Activated CD4-positive, alpha-beta T cell treated with anti-CD3 and anti-CD28 coated beads, Interleukin-2, amount 10 ng/mL, durations not matched to agents 7 days and 5 days (primary cell): ENCODE measurements around the gene VEGFB. TPM values are rescaled to one million over a fixed set of nuclear protein-coding genes. Genes with fewer than 3 reads are reported as not detected.

Experiments
- CTCF ChIA-PET: fragments of 350-600 bp; sonication (Branson Sonifier 250); formaldehyde crosslinking; loops from one replicate; lab custom pipeline; 2021; ENCODE audit warnings: antibody characterized with exemption; lab: Charles Lee
- POLR2A ChIA-PET: fragments of 350-600 bp; sonication (Branson Sonifier 250); formaldehyde crosslinking; loops from one replicate; lab custom pipeline; 2021; ENCODE audit warnings: antibody characterized with exemption; lab: Charles Lee
- DNase-seq: peaks from one replicate; pipeline ENCODE4 v3.0.0-alpha.2; 2020
- H3K27ac Mint-ChIP-seq: one replicate; pipeline ENCODE4 v1.8.0; 2021; ENCODE audit warnings: mild to moderate bottlenecking, moderate library complexity, mixed read lengths
- H3K27me3 Mint-ChIP-seq: one replicate; pipeline ENCODE4 v1.8.0; 2021; ENCODE audit warnings: mixed read lengths
- H3K36me3 Mint-ChIP-seq: one replicate; pipeline ENCODE4 v1.8.0; 2021; ENCODE audit warnings: low read depth, mixed read lengths
- H3K4me1 Mint-ChIP-seq: one replicate; pipeline ENCODE4 v1.8.0; 2021; ENCODE audit warnings: mixed read lengths
- H3K4me3 Mint-ChIP-seq: one replicate; pipeline ENCODE4 v1.8.0; 2021; ENCODE audit warnings: mild to moderate bottlenecking, moderate library complexity, mixed read lengths
- H3K9me3 Mint-ChIP-seq: one replicate; pipeline ENCODE4 v1.8.0; 2021; ENCODE audit warnings: mixed read lengths
- total RNA-seq, 2 experiments: library from RNA; stranded (reverse); gene quantifications; one replicate each; pipeline ENCODE4 v1.2.3, GENCODE V29; 2021

Gene VEGFB
- total RNA-seq, 2 experiments from 2014 or later = 51.1 to 60.3 TPM

- Mint-ChIP-seq H3K4me3 (peak within 1 kb of the TSS; percentile 82), H3K36me3 (no peaks in the 10 kb centered on the region), H3K27me3 (no peaks in the 10 kb centered on the region), H3K27ac (peak within 1 kb of the TSS; percentile 62), H3K4me1 (peaks cover 25% of the 10 kb centered on the region), H3K9me3 (no peaks in the 10 kb centered on the region)
- ChIA-PET POLR2A (interaction anchor here (0.6 kb wide), 1 partner anchor 35 kb away, joined by 3 read pairs; the partner anchor contains the start of gene GPR137), CTCF (interaction anchor here (0.6 to 11.3 kb wide), 18 partner anchors 8 to 106 kb away, joined by 3 to 162 read pairs (median 7); partner anchors contain the start of genes BAD, CATSPERZ, FKBP2 and PRDX5)
- peak; percentile 62 for DNase-seq
These were observed 16.8 kb downstream of the VEGFB start, which contains the start of gene PLCB3 for GRCh38 chr11:64251016-64251752. Gene PLCB3, plus strand, starts transcription at chr11:64251530. Its CDS starts 120 bp downstream, at chr11:64251650.

GRCh38 chr11:64251753-64252002 lies 17.3 kb downstream of the VEGFB start:
- Mint-ChIP-seq H3K9me3 (no peaks in the 10 kb centered on the region), H3K4me3 (peak overlapping the region; percentile 82), H3K27ac (peak overlapping the region; percentile 62), H3K27me3 (no peaks in the 10 kb centered on the region), H3K36me3 (no peaks in the 10 kb centered on the region), H3K4me1 (peaks cover 25% of the 10 kb centered on the region)
- POLR2A ChIA-PET = no interaction called here
- CTCF ChIA-PET = interaction anchor here (1.0 to 11.3 kb wide), 13 partner anchors 9 to 105 kb away, joined by 3 to 162 read pairs (median 8); partner anchors contain the start of genes BAD, CATSPERZ, FKBP2 and PRDX5
- DNase-seq = no peak

DNA sequence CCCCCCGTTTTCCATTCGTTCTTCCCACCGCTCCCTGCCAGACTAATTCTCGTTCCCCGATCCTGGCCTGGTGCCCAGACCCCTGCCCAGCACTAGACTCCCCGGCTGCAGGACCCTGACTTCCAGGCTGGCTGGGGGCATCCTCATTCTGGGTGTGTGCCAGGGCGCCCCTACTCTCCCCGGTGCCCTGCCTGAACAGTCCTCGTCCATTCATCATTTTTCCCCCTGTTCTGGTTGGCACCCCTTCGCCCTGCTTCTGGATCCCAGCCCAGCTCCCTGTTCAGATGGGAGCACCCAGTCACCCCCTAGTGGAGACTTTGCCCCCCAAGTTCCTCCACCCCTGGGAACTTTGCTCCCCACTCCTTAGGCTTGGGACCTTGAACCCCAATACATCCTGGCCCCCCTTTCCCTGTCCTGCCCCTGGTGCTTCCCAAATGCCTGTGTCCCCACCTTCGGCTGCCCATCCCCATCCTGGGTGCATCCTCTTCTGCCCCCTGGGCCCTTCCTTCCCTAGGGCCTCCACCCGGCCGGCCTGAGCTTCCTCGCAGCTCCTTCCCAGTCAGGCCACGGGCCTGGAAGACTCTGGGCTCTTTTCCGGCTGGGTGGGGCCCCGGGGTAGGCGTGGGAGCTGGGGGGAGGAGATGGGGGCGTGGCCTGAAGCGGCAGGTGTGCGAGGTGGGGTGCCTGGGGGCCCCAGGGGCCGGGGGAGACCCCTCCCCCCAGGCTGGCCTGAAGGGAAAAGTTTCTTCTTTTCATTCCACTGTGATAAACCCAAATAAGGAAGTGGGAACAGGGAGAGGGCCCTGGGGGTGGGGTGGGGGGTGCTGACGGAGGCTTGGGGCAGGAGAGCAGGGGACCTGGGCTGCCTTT lies 17.9 kb downstream of the VEGFB start:
- peak overlapping the region; percentile 82 for H3K4me3 Mint-ChIP-seq
- H3K27ac Mint-ChIP-seq = peak overlapping the region; percentile 62
- H3K4me1 Mint-ChIP-seq = peaks cover 21% of the 10 kb centered on the region
- H3K27me3 Mint-ChIP-seq = no peaks in the 10 kb centered on the region
- H3K36me3 Mint-ChIP-seq = no peaks in the 10 kb centered on the region
- no peak for DNase-seq
- ChIA-PET CTCF (interaction anchor here (0.6 to 11.3 kb wide), 13 partner anchors 9 to 1861 kb away, joined by 3 to 162 read pairs (median 7); partner anchors contain the start of genes CATSPERZ, FKBP2, PRDX5 and TRMT112), POLR2A (no interaction called here)
- H3K9me3 Mint-ChIP-seq = no peaks in the 10 kb centered on the region

- no peak for DNase-seq
- Mint-ChIP-seq H3K27me3 (no peaks in the 10 kb centered on the region), H3K4me3 (peak overlapping the region; percentile 3), H3K27ac (no peak overlapping the region), H3K36me3 (no peaks in the 10 kb centered on the region), H3K9me3 (no peaks in the 10 kb centered on the region), H3K4me1 (peaks cover 17% of the 10 kb centered on the region)
- CTCF ChIA-PET = interaction anchor here (1.0 to 11.3 kb wide), 6 partner anchors 10 to 46 kb away, joined by 3 to 162 read pairs (median 12); partner anchors contain the start of gene FERMT3
- POLR2A ChIA-PET = no interaction called here
These were observed 18.7 kb downstream of the VEGFB start for GRCh38 chr11:64253043-64253442.

- Mint-ChIP-seq H3K36me3 (no peaks in the 10 kb centered on the region), H3K4me1 (peaks cover 16% of the 10 kb centered on the region), H3K27ac (no peak overlapping the region), H3K27me3 (no peaks in the 10 kb centered on the region), H3K9me3 (no peaks in the 10 kb centered on the region), H3K4me3 (peak overlapping the region; percentile 3)
- DNase-seq = no peak
- POLR2A ChIA-PET = interaction anchor here (0.7 kb wide), 1 partner anchor 30 kb away, joined by 3 read pairs; no protein-coding TSS in a partner anchor
- CTCF ChIA-PET = interaction anchor here (0.6 to 3.5 kb wide), 6 partner anchors 10 to 47 kb away, joined by 3 to 12 read pairs (median 3); partner anchors contain the start of genes FERMT3, NUDT22 and TRPT1
These were observed 19.1 kb downstream of the VEGFB start for GRCh38 chr11:64253481-64253880.

GRCh38 chr11:64254326-64254725 lies 19.9 kb downstream of the VEGFB start:
- H3K9me3 Mint-ChIP-seq = no peaks in the 10 kb centered on the region
- ChIA-PET POLR2A (no interaction called here), CTCF (interaction anchor here (0.9 to 3.5 kb wide), 5 partner anchors 10 to 50 kb away, joined by 3 to 12 read pairs (median 4); partner anchors contain the start of genes FERMT3, NUDT22 and TRPT1)
- H3K36me3 Mint-ChIP-seq = peaks cover 2% of the 10 kb centered on the region
- H3K4me3 Mint-ChIP-seq = no peak overlapping the region
- no peaks in the 10 kb centered on the region for H3K27me3 Mint-ChIP-seq
- no peak for DNase-seq
- peaks cover 15% of the 10 kb centered on the region for H3K4me1 Mint-ChIP-seq
- no peak overlapping the region for H3K27ac Mint-ChIP-seq

DNA sequence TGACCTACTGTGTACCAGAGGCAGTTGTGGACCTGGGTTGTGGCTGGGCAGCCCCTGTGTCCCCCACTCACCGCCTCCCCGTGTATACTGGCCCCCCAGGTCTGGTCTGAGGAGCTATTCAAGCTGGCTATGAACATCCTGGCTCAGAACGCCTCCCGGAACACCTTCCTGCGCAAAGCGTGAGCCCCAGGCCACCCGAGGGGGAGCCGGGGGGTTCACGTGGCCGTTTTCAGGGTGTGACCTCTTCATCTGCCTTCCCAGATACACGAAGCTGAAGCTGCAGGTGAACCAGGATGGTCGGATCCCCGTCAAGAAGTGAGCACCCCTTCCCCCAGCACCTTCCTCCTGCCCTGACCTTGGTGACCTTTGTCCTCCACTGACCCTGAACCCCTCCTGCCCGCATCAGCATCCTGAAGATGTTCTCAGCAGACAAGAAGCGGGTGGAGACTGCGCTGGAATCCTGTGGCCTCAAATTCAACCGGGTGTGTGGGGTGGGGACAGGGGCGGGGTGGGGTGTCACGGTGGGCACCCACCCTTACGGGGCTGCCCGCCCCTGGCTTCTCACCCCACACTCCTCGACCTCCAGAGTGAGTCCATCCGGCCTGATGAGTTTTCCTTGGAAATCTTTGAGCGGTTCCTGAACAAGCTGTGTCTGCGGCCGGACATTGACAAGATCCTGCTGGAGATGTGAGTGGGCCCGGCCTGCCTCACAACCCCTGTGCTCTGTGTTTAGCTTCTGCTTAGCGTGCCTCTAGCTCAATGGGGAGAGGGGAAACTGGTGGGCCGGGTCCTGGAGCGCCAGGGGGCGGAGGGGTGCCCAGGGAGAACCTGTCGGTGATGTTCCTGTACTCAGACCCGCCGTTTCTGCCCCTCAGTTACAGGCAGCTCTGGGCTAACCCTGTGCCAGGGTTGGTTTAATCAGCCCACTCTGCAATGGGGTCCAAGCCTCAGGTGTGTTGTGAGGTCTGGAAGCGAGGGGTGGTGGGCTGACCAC lies 21.0 kb downstream of the VEGFB start:
- Mint-ChIP-seq H3K4me1 (peaks cover 17% of the 10 kb centered on the region), H3K4me3 (no peak overlapping the region), H3K27me3 (no peaks in the 10 kb centered on the region), H3K9me3 (no peaks in the 10 kb centered on the region), H3K27ac (no peak overlapping the region), H3K36me3 (peaks cover 10% of the 10 kb centered on the region)
- POLR2A ChIA-PET = no interaction called here
- CTCF ChIA-PET = interaction anchor here (0.9 to 3.5 kb wide), 8 partner anchors 9 to 52 kb away, joined by 3 to 14 read pairs (median 4); partner anchors contain the start of gene FKBP2
- no peak for DNase-seq

GRCh38 chr11:64256300-64256699 lies 21.9 kb downstream of the VEGFB start:
- peaks cover 10% of the 10 kb centered on the region for H3K36me3 Mint-ChIP-seq
- no peaks in the 10 kb centered on the region for H3K27me3 Mint-ChIP-seq
- no peak overlapping the region for H3K27ac Mint-ChIP-seq
- POLR2A ChIA-PET = no interaction called here
- DNase-seq = no peak
- H3K4me3 Mint-ChIP-seq = no peak overlapping the region
- H3K4me1 Mint-ChIP-seq = peaks cover 15% of the 10 kb centered on the region
- CTCF ChIA-PET = interaction anchor here (1.4 to 3.5 kb wide), 5 partner anchors 8 to 52 kb away, joined by 3 to 14 read pairs (median 4); partner anchors contain the start of gene FKBP2
- H3K9me3 Mint-ChIP-seq = no peaks in the 10 kb centered on the region

DNA sequence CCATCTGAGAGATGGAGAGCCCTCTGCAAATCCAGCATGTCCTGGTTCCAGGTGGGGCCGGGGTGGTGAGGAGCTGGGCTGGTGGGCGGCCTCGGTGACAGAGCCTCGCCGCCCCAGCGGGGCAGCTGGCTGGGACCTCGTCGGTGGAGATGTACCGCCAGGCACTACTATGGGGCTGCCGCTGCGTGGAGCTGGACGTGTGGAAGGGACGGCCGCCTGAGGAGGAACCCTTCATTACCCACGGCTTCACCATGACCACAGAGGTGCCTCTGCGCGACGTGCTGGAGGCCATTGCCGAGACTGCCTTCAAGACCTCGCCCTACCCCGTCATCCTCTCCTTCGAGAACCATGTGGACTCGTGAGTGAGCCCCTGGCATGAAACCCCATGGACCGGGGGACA lies 24.0 kb downstream of the VEGFB start:
- Mint-ChIP-seq H3K4me1 (peaks cover 8% of the 10 kb centered on the region), H3K27ac (no peak overlapping the region), H3K36me3 (peaks cover 12% of the 10 kb centered on the region), H3K27me3 (no peaks in the 10 kb centered on the region), H3K9me3 (no peaks in the 10 kb centered on the region), H3K4me3 (no peak overlapping the region)
- POLR2A ChIA-PET = no interaction called here
- DNase-seq = no peak
- CTCF ChIA-PET = interaction anchor here (1.0 to 1.3 kb wide), 2 partner anchors 12 to 59 kb away, joined by 3 to 4 read pairs; partner anchors contain the start of genes PPP1R14B and PRDX5

DNA sequence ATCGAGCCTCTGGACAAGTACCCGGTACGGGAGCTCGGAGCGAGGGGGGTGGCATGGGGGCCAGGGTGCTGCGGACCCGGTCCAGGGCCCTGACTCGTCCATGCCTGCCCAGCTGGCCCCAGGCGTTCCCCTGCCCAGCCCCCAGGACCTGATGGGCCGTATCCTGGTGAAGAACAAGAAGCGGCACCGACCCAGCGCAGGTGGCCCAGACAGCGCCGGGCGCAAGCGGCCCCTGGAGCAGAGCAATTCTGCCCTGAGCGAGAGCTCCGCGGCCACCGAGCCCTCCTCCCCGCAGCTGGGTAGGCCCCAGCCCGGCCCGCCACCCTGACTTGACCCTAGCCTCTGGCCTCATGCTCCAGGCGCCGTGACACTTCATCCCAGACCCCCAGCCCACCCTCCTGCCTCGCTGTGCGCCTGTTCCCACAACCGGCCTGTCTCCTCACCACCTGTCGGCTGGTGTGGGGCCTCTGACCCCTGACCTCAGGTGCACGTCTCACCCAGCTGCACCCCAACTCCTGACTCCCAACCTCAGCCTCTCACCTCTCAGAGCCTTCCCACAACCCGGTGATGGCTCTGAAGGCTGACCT lies 24.7 kb downstream of the VEGFB start:
- Mint-ChIP-seq H3K27me3 (no peaks in the 10 kb centered on the region), H3K27ac (no peak overlapping the region), H3K9me3 (no peaks in the 10 kb centered on the region), H3K4me1 (peaks cover 8% of the 10 kb centered on the region), H3K4me3 (no peak overlapping the region), H3K36me3 (peaks cover 12% of the 10 kb centered on the region)
- ChIA-PET CTCF (interaction anchor here (1.0 to 1.5 kb wide), 3 partner anchors 13 to 59 kb away, joined by 3 to 4 read pairs (median 3); partner anchors contain the start of gene PRDX5), POLR2A (no interaction called here)
- no peak for DNase-seq

GRCh38 chr11:64259533-64260067 lies 25.2 kb downstream of the VEGFB start:
- Mint-ChIP-seq H3K4me1 (peaks cover 8% of the 10 kb centered on the region), H3K36me3 (peaks cover 12% of the 10 kb centered on the region), H3K27ac (no peak overlapping the region), H3K4me3 (no peak overlapping the region), H3K9me3 (no peaks in the 10 kb centered on the region), H3K27me3 (no peaks in the 10 kb centered on the region)
- ChIA-PET CTCF (interaction anchor here (1.0 to 1.5 kb wide), 2 partner anchors 12 to 52 kb away, joined by 3 to 4 read pairs; no protein-coding TSS in a partner anchor), POLR2A (no interaction called here)
- no peak for DNase-seq
